Measurements from ENCODE around the gene CSGALNACT2.

The CSGALNACT2 gene

DNA sequence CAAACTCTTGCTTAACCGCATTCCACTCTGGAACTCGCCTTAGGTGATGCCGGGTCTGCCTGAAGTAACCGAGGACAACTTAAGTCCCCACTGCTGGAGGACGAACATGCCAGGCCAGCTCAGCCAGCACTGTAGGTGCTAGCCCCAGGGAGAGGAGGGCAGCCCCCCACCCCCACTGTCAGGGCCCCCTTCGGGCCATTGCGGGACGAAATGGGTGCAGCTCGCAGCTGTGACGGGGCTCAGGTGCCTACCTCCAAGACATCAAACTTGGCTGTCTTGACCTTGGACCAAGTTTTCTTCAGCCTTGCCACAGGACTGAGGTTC is 60.4 kb downstream of the CSGALNACT2 start:
- TF ChIP-seq, protein P1, sequence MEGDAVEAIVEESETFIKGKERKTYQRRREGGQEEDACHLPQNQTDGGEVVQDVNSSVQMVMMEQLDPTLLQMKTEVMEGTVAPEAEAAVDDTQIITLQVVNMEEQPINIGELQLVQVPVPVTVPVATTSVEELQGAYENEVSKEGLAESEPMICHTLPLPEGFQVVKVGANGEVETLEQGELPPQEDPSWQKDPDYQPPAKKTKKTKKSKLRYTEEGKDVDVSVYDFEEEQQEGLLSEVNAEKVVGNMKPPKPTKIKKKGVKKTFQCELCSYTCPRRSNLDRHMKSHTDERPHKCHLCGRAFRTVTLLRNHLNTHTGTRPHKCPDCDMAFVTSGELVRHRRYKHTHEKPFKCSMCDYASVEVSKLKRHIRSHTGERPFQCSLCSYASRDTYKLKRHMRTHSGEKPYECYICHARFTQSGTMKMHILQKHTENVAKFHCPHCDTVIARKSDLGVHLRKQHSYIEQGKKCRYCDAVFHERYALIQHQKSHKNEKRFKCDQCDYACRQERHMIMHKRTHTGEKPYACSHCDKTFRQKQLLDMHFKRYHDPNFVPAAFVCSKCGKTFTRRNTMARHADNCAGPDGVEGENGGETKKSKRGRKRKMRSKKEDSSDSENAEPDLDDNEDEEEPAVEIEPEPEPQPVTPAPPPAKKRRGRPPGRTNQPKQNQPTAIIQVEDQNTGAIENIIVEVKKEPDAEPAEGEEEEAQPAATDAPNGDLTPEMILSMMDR (IDR thresholded peaks at IDR 0.05; ENCODE audit: insufficient read depth, missing control alignments), result no peak
- FAIRE-seq (no peak), DNase-seq (ENCODE audit: insufficient read length, low spot score) (no peak)

DNA sequence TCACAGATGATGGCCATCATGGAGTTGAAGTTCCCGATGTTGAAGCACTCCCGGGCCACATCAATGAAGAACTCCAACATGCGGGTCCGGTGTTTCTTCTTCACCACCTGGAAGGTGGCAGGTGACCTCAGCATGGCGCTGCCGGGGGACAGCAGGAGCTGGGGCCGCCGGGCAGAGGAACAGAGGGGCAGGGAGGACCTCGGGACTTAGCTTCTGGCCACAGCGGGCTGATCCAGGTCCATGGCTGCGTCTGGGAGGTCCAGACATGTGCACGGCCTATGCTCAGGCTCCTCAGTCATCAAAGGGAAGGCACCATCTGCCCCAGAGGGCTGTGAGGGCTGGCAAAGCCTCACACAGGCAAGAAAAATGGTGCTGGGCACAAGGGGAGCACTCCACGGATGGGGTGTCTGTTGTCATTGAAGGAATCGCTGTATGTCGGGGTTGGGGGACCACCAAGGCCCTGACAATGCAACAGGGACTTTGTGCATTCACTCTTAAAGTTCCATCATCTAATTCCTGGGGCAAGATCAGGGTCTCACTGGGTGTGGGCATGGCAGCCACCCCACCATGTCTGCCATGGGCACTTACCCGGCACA is 60.9 kb downstream of the CSGALNACT2 start:
- FAIRE-seq (no peak), DNase-seq (ENCODE audit: insufficient read length, low spot score) (no peak)
- TF ChIP-seq, protein P1 (IDR thresholded peaks at IDR 0.05; ENCODE audit: insufficient read depth, missing control alignments), result no peak

DNA sequence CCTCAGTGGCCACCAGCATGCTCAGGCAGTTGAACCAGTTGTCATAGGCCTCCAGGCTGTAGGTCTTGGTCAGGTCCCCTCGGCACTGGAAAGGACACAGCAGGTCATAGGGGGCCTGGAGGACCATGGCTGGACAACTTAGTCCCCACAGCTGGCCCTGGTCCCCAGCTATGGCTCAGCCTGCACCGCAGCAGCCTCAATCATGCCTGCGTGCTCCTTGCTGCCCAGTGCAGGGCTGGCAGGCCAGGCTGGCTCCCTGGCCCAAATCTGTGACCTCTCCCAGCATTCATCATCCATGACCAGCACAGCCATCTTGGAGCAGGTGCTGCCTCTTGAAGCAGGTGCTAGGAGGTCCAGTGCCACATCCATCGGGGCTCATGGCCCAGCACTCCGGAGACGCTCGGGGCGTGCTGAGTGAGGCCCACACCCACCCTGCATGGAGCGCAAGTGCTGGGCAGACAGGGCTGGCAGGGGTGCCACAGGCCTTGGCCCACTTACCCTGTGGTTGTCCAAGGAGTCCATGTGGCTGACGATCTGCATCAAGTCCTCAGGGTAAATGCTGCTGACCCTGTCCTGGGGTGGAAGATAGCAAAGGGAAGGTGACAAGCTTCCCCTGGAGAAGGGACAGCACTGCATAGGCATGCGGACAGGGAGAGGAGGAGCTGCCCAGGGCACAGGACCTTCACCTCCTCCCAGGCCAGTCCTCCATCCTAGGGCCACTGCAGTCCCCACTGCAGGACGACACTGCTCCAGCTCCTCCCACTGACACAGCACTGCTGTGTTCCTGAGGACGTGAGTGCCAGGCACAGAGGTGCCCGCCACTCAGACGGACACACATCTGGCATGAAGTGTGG is 61.7 kb downstream of the CSGALNACT2 start:
- TF ChIP-seq, protein P1 (IDR thresholded peaks at IDR 0.05; ENCODE audit: insufficient read depth, missing control alignments), result no peak
- FAIRE-seq (no peak), DNase-seq (ENCODE audit: insufficient read length, low spot score) (peak; percentile 12)

DNA sequence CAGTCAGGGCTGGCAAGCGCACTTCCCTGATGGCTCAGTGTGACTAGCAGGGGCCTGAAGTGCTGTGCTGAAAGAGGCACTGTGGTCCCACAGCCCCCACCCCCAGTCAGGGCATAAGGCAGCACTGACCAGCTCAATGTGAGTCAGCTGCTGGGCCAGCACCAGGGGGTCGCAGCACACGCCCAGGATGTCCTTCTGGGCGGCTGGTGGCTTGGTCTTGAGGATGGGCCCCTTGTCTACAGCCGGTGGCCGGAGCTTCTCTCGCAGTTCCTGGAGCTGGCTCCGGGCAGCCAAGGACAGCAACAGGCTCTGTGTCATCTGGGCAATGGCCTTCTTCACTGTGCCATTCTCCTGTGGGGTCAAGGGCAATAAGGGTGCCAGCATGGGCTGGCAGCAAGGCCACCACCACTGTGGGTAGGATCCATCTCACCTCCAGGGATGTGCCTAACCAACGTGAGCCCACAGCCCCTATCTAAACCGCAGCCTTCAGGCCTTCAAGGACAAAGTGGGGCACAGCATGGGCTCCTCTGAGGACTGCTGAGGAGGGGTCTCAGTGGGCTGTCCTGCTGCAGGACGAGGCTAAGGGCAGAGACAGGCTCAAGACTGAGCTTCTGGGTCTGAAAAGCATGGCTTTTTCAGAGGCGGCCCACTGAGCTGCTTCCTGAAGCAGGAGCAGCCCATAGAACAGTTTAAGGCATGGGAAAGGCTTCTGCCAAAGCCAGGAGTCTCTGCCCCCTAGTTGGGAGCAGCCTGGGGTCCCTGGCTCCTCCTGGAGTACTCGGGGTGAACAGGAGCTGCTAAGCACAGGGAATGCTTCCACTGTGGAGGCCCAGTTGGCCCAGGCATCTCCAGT is 62.5 kb downstream of the CSGALNACT2 start:
- FAIRE-seq (no peak), DNase-seq (ENCODE audit: insufficient read length, low spot score) (no peak)
- TF ChIP-seq, protein P1 (IDR thresholded peaks at IDR 0.05; ENCODE audit: insufficient read depth, missing control alignments), result no peak

DNA sequence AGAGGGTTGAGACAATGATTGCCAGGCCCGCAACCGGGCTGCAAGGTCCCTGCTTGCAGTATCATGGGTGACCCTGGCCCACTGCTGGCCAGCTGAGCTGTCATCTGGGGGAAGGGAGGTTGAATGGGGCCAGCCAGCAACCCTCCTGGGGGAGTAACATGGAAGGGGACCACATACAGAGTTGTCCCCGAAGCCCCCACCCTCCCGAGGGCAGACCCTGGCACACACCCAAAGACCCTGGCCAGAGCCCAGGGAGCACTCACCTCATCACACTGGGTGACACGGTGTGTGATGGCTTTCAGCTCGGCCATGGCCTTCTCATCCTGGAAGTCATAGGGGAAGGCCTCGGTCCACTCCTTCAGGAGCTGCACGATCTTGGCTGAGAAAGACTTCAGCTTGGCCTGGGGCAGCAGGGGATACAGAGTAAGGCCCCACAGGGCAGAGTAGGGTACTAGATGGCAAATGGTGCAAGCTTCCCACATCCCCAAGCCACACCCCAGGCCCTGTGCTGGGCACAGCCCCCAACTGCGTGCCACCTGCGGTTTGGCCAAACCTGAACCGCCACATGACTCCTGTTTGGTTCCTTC is 63.4 kb downstream of the CSGALNACT2 start:
- DNase-seq (ENCODE audit: insufficient read length, low spot score) (peak; percentile 13), FAIRE-seq (no peak)
- TF ChIP-seq, protein P1 (IDR thresholded peaks at IDR 0.05; ENCODE audit: insufficient read depth, missing control alignments), result no peak

DNA sequence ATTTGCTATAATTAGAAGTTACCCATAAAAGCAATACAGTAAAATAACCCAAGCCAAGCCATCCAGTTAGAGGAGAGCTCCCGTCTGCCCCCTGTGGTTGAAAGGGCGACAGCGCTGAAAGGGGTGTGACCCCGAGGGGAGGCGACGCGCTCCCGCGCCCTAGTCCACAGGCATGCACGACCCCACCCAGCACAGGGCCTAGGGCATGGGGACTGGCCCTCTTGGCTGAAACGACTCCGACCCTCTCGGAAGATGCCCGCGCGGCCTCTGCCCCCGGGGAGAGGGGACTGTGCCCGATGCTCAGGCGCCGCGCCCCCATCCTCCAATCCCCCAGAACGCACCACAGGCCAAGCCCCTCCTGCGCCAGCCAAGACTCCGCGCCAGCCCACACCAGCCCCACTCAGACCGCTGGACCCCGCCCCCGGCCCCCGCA is 64.0 kb downstream of the CSGALNACT2 start:
- TF ChIP-seq, protein P1 (IDR thresholded peaks at IDR 0.05; ENCODE audit: insufficient read depth, missing control alignments), result no peak
- FAIRE-seq (no peak), DNase-seq (ENCODE audit: insufficient read length, low spot score) (peak; percentile 14)

Data from D721Med (cell line).